HepG2 (cell line): Measurements from ENCODE around the gene RHBDL1. TPM values are rescaled to one million over a fixed set of nuclear protein-coding genes. Genes with fewer than 3 reads are reported as not detected.
A peak's percentile ranks its signal among the peaks of the same experiment; 100 is the strongest.

Experiments
- AKAP8 ChIP-seq: sonication (generic); formaldehyde crosslinking; IDR thresholded peaks from 2 replicates; pipeline ENCODE4 v1.5.1; 2020; ENCODE audit warnings: mild to moderate bottlenecking, missing genetic modification reagents
- ATF1 ChIP-seq: IDR thresholded peaks from 2 replicates; pipeline ENCODE4 v1.6.1; 2016; ENCODE audit warnings: mild to moderate bottlenecking, control low read depth
- CEBPG ChIP-seq: IDR thresholded peaks from 2 replicates; pipeline ENCODE4 v1.6.1; 2016
- CHD2 ChIP-seq: IDR thresholded peaks from 2 replicates; pipeline ENCODE4 v1.6.1; 2011; ENCODE audit warnings: low read depth, low read length, improper control_type of control experiment
- GMEB2 ChIP-seq: IDR thresholded peaks from 2 replicates; pipeline ENCODE4 v1.6.1; 2016; ENCODE audit warnings: missing biosample characterization, missing genetic modification reagents, low read depth
- HES4 ChIP-seq: sonication (generic); formaldehyde crosslinking; IDR thresholded peaks from 2 replicates; pipeline ENCODE4 v1.9.0; 2021; ENCODE audit warnings: mild to moderate bottlenecking, missing genetic modification reagents, borderline replicate concordance
- MAF1 ChIP-seq: sonication (generic); formaldehyde crosslinking; IDR thresholded peaks from 2 replicates; pipeline ENCODE4 v1.5.0; 2020; ENCODE audit warnings: missing genetic modification reagents, borderline replicate concordance
- MEIS1 ChIP-seq: sonication (generic); formaldehyde crosslinking; IDR thresholded peaks from 2 replicates; pipeline ENCODE4 v1.9.0; 2021; ENCODE audit warnings: mild to moderate bottlenecking, missing genetic modification reagents, moderate library complexity, borderline replicate concordance
- MYPOP ChIP-seq: sonication (generic); formaldehyde crosslinking; IDR thresholded peaks from 2 replicates; pipeline ENCODE4 v1.8.1; 2023; ENCODE audit warnings: mild to moderate bottlenecking, moderate library complexity, missing genetic modification reagents
- NFE2 ChIP-seq: sonication (generic); formaldehyde crosslinking; IDR thresholded peaks from 2 replicates; pipeline ENCODE4 v1.4.0; 2020; ENCODE audit warnings: missing genetic modification reagents
- RFX5 ChIP-seq: IDR thresholded peaks from 2 replicates; pipeline ENCODE4 v1.6.1; 2011; ENCODE audit warnings: low read depth, low read length, improper control_type of control experiment
- RNF2 ChIP-seq: fragments of 450-650 bp; conservative IDR thresholded peaks from 2 replicates; pipeline ENCODE4 v1.6.1; 2016; ENCODE audit warnings: low read depth
- SNAPC5 ChIP-seq: sonication (generic); formaldehyde crosslinking; IDR thresholded peaks from 2 replicates; pipeline ENCODE4 v1.8.1; 2023; ENCODE audit warnings: mild to moderate bottlenecking, missing genetic modification reagents, borderline replicate concordance
- TRIM22 ChIP-seq: fragments of 450-650 bp; IDR thresholded peaks from 2 replicates; pipeline ENCODE4 v1.6.1; 2017
- ZFP37 ChIP-seq: sonication (generic); formaldehyde crosslinking; IDR thresholded peaks from 2 replicates; pipeline ENCODE4 v1.4.0; 2020; ENCODE audit warnings: missing genetic modification reagents, borderline replicate concordance
- ZFP41 ChIP-seq: sonication (generic); formaldehyde crosslinking; IDR thresholded peaks from 2 replicates; pipeline ENCODE4 v1.4.0; 2020; ENCODE audit warnings: mild to moderate bottlenecking, missing genetic modification reagents, borderline replicate concordance
- ZNF441 ChIP-seq: sonication (generic); formaldehyde crosslinking; IDR thresholded peaks from 2 replicates; pipeline ENCODE4 v1.7.0; 2021; ENCODE audit warnings: missing genetic modification reagents, borderline replicate concordance
- ZNF558 ChIP-seq: sonication (generic); formaldehyde crosslinking; IDR thresholded peaks from 2 replicates; pipeline ENCODE4 v1.9.0; 2022; ENCODE audit warnings: mild to moderate bottlenecking, missing genetic modification reagents, borderline replicate concordance
- ZNF670 ChIP-seq: sonication (generic); formaldehyde crosslinking; IDR thresholded peaks from 2 replicates; pipeline ENCODE4 v1.8.0; 2022; ENCODE audit warnings: mild to moderate bottlenecking, missing genetic modification reagents, borderline replicate concordance
- ZNF724P ChIP-seq: sonication (generic); formaldehyde crosslinking; IDR thresholded peaks from 2 replicates; pipeline ENCODE4 v1.8.0; 2022; ENCODE audit warnings: missing genetic modification reagents, borderline replicate concordance
- ZNF775 ChIP-seq: sonication (generic); formaldehyde crosslinking; IDR thresholded peaks from 2 replicates; pipeline ENCODE4 v1.4.0; 2020; ENCODE audit warnings: missing genetic modification reagents, mild to moderate bottlenecking, moderate library complexity, borderline replicate concordance
- ZNF891 ChIP-seq: sonication (generic); formaldehyde crosslinking; IDR thresholded peaks from 2 replicates; pipeline ENCODE4 v1.5.0; 2020; ENCODE audit warnings: mild to moderate bottlenecking, missing genetic modification reagents
- ZUFSP ChIP-seq: sonication (generic); formaldehyde crosslinking; IDR thresholded peaks from 2 replicates; pipeline ENCODE4 v1.9.0; 2021; ENCODE audit warnings: missing genetic modification reagents, mild to moderate bottlenecking, borderline replicate concordance
- polyA plus RNA-seq, 8 experiments: library from polyadenylated mRNA; depleted of rRNA in 3 of 8; stranded (reverse) in 7 of 8; unstranded in 1 of 8; fragments of >200 nt; fragmentation: Illumina TruSeq in 4 of 8; extraction: Trizol in 4 of 8; gene quantifications; 2 replicates each; pipeline versions ENCODE4 v1.2.1 to v1.2.3, GENCODE V29; 2011 to 2016; ENCODE audit warnings: low read depth in 4 of 8, missing spikeins in 1 of 8, mixed read lengths in 1 of 8; ENCODE audit not compliant: insufficient read depth in 1 of 8
- total RNA-seq, 5 experiments: library from RNA; depleted of rRNA; stranded (reverse); fragments of >200 nt; fragmentation: Illumina TruSeq; extraction: Trizol; gene quantifications; 2 replicates each; pipeline ENCODE4 v1.2.3, GENCODE V29; 2016; ENCODE audit warnings: low read depth in 1 of 5

RHBDL1 gene
- total and polyA plus RNA-seq, 2 of the 13 experiments (the other 11 are each of a cell fraction or from before 2014, with no cell fraction given), result 1.8 to 3.8 TPM

- no peak for TF ChIP-seq ZNF775 (CRISPR knock-in tag)
- TF ChIP-seq ZNF670 (CRISPR knock-in tag), result no peak
- TF ChIP-seq CEBPG (CRISPR knock-in tag), result no peak
- no peak for TF ChIP-seq NFE2 (CRISPR knock-in tag)
- TF ChIP-seq ZUFSP, result no peak
- TF ChIP-seq AKAP8 (CRISPR knock-in tag), result peak; percentile 87
- peak; percentile 40; the same call in 1 of the 2 replicates for TF ChIP-seq MEIS1
- no peak for TF ChIP-seq SNAPC5 (CRISPR knock-in tag)
- no peak for TF ChIP-seq MYPOP
- TF ChIP-seq RFX5, result no peak
- TF ChIP-seq ZNF441 (CRISPR knock-in tag), result no peak
- TF ChIP-seq ZNF558 (CRISPR knock-in tag), result no peak
- TF ChIP-seq ATF1 (CRISPR knock-in tag), result no peak
- no peak for TF ChIP-seq ZFP41 (CRISPR knock-in tag)
- no peak for TF ChIP-seq HES4 (CRISPR knock-in tag)
- TF ChIP-seq MAF1 (CRISPR knock-in tag), result no peak
- no peak for TF ChIP-seq GMEB2 (CRISPR knock-in tag)
- TF ChIP-seq CHD2, result no peak
- TF ChIP-seq ZFP37 (CRISPR knock-in tag), result no peak
- no peak for TF ChIP-seq TRIM22
- peak; percentile 1; the same call in 1 of the 2 replicates for TF ChIP-seq ZNF891 (CRISPR knock-in tag)
- no peak for TF ChIP-seq RNF2
- no peak for TF ChIP-seq ZNF724P (CRISPR knock-in tag)
These were observed 39.8 kb upstream of the RHBDL1 start (continued) for GRCh38 chr16:635573-636205.
